Measurements from ENCODE around the gene DTNB. TPM values are rescaled to one million over a fixed set of nuclear protein-coding genes. Genes with fewer than 3 reads are reported as not detected.

Gene DTNB
- total RNA-seq, 1 experiment from 2014 or later = 51.9 TPM

DNA sequence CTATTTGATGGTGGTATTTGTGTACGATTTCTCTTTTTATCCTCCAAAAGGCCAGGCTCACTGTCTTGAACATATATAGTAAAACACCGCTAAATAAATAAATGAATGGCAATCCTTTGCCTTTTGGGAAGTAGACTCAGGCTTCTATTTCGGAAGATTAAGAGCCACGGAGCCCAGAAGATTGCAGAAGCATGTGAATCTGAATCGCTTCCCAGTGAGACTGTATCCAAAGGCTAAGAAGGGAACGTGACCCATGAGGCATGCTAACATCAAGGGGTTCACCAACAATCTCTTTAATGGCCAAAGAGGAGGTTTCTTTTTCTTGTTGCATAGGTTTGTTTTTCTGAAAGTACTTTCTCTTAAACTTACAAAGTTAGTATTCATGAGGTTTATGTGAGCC is 261.6 kb downstream of the DTNB start:
- no peak for TF ChIP-seq EZH2 (IDR thresholded peaks at IDR 0.05; ENCODE audit: low read depth)
- TF ChIP-seq, protein P1, sequence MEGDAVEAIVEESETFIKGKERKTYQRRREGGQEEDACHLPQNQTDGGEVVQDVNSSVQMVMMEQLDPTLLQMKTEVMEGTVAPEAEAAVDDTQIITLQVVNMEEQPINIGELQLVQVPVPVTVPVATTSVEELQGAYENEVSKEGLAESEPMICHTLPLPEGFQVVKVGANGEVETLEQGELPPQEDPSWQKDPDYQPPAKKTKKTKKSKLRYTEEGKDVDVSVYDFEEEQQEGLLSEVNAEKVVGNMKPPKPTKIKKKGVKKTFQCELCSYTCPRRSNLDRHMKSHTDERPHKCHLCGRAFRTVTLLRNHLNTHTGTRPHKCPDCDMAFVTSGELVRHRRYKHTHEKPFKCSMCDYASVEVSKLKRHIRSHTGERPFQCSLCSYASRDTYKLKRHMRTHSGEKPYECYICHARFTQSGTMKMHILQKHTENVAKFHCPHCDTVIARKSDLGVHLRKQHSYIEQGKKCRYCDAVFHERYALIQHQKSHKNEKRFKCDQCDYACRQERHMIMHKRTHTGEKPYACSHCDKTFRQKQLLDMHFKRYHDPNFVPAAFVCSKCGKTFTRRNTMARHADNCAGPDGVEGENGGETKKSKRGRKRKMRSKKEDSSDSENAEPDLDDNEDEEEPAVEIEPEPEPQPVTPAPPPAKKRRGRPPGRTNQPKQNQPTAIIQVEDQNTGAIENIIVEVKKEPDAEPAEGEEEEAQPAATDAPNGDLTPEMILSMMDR (conservative IDR thresholded peaks at IDR 0.05) = no peak
- no peaks in the 10 kb centered on the region for H3K9me3 ChIP-seq (ENCODE audit: insufficient read depth, low read depth)
- no peak overlapping the region for H3K27ac ChIP-seq
- H3K79me2 ChIP-seq (ENCODE audit: low read depth) = no peaks in the 10 kb centered on the region
- H3K4me2 ChIP-seq = no peak overlapping the region
- no peaks in the 10 kb centered on the region for H3K27me3 ChIP-seq (ENCODE audit: insufficient read depth, low read depth)
- no peaks in the 10 kb centered on the region for H3K9me2 ChIP-seq (ENCODE audit: insufficient read depth)
- no peaks in the 10 kb centered on the region for H3F3A ChIP-seq (ENCODE audit: insufficient read depth, low read depth)
- H3K4me1 ChIP-seq (replicated peaks; ENCODE audit: insufficient read depth) = no peaks in the 10 kb centered on the region
- ChIA-PET CTCF (no interaction called here), POLR2A (ENCODE audit: unreplicated experiment) (no interaction called here)
- no TSS peak for BruUV-seq (replicated peaks)
- no peaks in the 10 kb centered on the region for H3K36me3 ChIP-seq (ENCODE audit: low read depth)
- DNase-seq = no peak
- no peaks in the 10 kb centered on the region for H4K20me1 ChIP-seq (ENCODE audit: insufficient read depth)
- H2AFZ ChIP-seq = no peak overlapping the region
- H3K4me3 ChIP-seq = no peak overlapping the region
- intact Hi-C loops (cut with micrococcal nuclease; ENCODE audit: unreplicated experiment) = no loop called here

DNA sequence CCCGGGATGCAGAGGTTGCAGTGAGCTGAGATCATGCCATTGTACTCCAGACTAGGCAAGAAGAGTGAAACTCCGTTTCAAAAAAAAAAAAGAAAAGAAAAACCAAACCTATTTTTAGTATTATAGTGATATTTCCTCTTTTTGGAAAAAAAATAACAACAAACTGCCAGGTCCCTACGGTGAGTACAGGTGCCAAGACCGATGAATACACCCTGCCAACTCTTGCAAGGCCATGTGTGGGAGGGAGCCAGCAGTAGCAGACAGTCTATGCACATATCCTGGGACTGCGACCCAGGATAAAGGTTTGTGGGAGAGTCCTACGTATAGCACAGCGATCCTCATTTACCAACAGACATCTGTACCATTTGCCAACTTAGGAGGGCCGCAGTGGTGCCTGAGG is 262.1 kb downstream of the DTNB start:
- no peaks in the 10 kb centered on the region for H3K27me3 ChIP-seq (ENCODE audit: insufficient read depth, low read depth)
- H3K79me2 ChIP-seq (ENCODE audit: low read depth) = no peaks in the 10 kb centered on the region
- BruUV-seq (replicated peaks) = no TSS peak
- no peak overlapping the region for H3K4me2 ChIP-seq
- ChIA-PET POLR2A (ENCODE audit: unreplicated experiment) (no interaction called here), CTCF (no interaction called here)
- DNase-seq = no peak
- no peak overlapping the region for H2AFZ ChIP-seq
- no peak overlapping the region for H3K4me3 ChIP-seq
- no peaks in the 10 kb centered on the region for H3K36me3 ChIP-seq (ENCODE audit: low read depth)
- no peak for TF ChIP-seq EZH2 (IDR thresholded peaks at IDR 0.05; ENCODE audit: low read depth)
- TF ChIP-seq, protein P1 (conservative IDR thresholded peaks at IDR 0.05) = no peak
- H3K9me3 ChIP-seq (ENCODE audit: insufficient read depth, low read depth) = no peaks in the 10 kb centered on the region
- no peak overlapping the region for H3K27ac ChIP-seq
- H3K9me2 ChIP-seq (ENCODE audit: insufficient read depth) = no peaks in the 10 kb centered on the region
- intact Hi-C loops (cut with micrococcal nuclease; ENCODE audit: unreplicated experiment) = no loop called here
- H4K20me1 ChIP-seq (ENCODE audit: insufficient read depth) = no peaks in the 10 kb centered on the region
- H3F3A ChIP-seq (ENCODE audit: insufficient read depth, low read depth) = no peaks in the 10 kb centered on the region
- no peaks in the 10 kb centered on the region for H3K4me1 ChIP-seq (replicated peaks; ENCODE audit: insufficient read depth)

DNA sequence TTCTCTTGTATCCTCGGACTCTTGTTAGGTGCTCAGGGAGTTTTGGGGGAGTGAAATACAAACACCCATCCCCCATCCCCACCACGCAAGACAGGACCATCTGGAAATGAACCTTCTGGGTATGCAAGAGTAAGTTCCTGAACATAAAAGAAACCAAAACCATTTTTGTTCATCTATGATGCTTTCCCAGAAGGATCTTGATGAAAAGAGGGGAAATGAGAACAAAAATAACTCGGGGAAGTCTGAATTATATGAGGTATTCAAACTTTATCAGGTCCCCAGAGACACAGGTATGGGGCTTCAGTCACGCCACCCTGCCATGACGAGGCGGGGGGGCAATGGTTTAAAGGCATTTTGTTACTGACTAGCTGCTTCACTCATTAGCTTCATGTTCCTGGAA is 263.0 kb downstream of the DTNB start:
- Histone ChIP-seq H3K9me2 (ENCODE audit: insufficient read depth) (no peaks in the 10 kb centered on the region), H3K36me3 (ENCODE audit: low read depth) (no peaks in the 10 kb centered on the region), H3F3A (ENCODE audit: insufficient read depth, low read depth) (no peaks in the 10 kb centered on the region), H3K9me3 (ENCODE audit: insufficient read depth, low read depth) (no peaks in the 10 kb centered on the region), H3K4me3 (no peak overlapping the region), H4K20me1 (ENCODE audit: insufficient read depth) (no peaks in the 10 kb centered on the region), H2AFZ (no peak overlapping the region), H3K4me2 (no peak overlapping the region), H3K27ac (no peak overlapping the region), H3K27me3 (ENCODE audit: insufficient read depth, low read depth) (no peaks in the 10 kb centered on the region), H3K4me1 (replicated peaks; ENCODE audit: insufficient read depth) (no peaks in the 10 kb centered on the region), H3K79me2 (ENCODE audit: low read depth) (no peaks in the 10 kb centered on the region)
- BruUV-seq (replicated peaks) = no TSS peak
- TF ChIP-seq EZH2 (IDR thresholded peaks at IDR 0.05; ENCODE audit: low read depth) = no peak
- TF ChIP-seq, protein P1 (conservative IDR thresholded peaks at IDR 0.05) = no peak
- no peak for DNase-seq
- ChIA-PET CTCF (no interaction called here), POLR2A (ENCODE audit: unreplicated experiment) (no interaction called here)
- intact Hi-C loops (cut with micrococcal nuclease; ENCODE audit: unreplicated experiment) = no loop called here

Measured in PC-9 (cell line).